T-helper 1 cell treated with Interleukin-12 subunit alpha and Interleukin-12 subunit beta and Interleukin-4 antibody, amounts not matched to agents 30 μg/mL and 1 μg/mL, for 36 hours (primary cell): ENCODE measurements around the gene GBE1.

Experiments
- H3K27ac Mint-ChIP-seq: one replicate; pipeline ENCODE4 v1.8.0; 2021; ENCODE audit warnings: mild to moderate bottlenecking, mixed read lengths
- H3K27me3 Mint-ChIP-seq: one replicate; pipeline ENCODE4 v1.8.0; 2021; ENCODE audit warnings: low read depth, mixed read lengths
- H3K36me3 Mint-ChIP-seq: one replicate; pipeline ENCODE4 v1.8.0; 2021; ENCODE audit warnings: low read depth, mixed read lengths
- H3K4me1 Mint-ChIP-seq: one replicate; pipeline ENCODE4 v1.8.0; 2021; ENCODE audit warnings: low read depth, mixed read lengths
- H3K4me3 Mint-ChIP-seq: one replicate; pipeline ENCODE4 v1.8.0; 2021; ENCODE audit warnings: mild to moderate bottlenecking, moderate library complexity, mixed read lengths
- H3K9me3 Mint-ChIP-seq: one replicate; pipeline ENCODE4 v1.8.0; 2021; ENCODE audit warnings: mixed read lengths

Gene GBE1

GRCh38 chr3:81485444-81485865, 276.0 kb downstream of the GBE1 start:
- no peaks in the 10 kb centered on the region for H3K27me3 Mint-ChIP-seq
- no peak overlapping the region for H3K4me3 Mint-ChIP-seq
- no peaks in the 10 kb centered on the region for H3K9me3 Mint-ChIP-seq
- no peaks in the 10 kb centered on the region for H3K36me3 Mint-ChIP-seq
- no peak overlapping the region for H3K27ac Mint-ChIP-seq
- H3K4me1 Mint-ChIP-seq, result no peaks in the 10 kb centered on the region

DNA sequence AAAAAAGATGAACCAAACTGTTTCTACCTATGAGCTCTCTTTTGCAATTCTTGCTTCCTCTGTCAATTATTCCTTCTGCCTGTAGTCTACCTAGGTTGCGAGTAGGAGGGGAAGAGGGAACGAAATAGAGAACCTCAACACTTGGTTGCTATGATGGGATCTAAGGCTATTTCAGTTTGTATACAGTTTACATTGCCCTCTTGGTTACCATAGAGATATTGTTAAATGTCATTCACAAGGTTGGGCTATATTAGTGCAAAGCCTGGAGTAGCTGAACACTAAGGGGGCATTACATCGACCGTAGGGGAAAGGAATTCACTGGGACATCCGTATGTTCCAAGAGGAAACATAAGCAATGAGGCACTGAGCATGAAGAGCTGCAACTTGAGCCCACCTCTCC, 276.9 kb downstream of the GBE1 start:
- Mint-ChIP-seq H3K4me3 (no peak overlapping the region), H3K27me3 (no peaks in the 10 kb centered on the region), H3K27ac (no peak overlapping the region), H3K4me1 (no peaks in the 10 kb centered on the region), H3K36me3 (no peaks in the 10 kb centered on the region), H3K9me3 (no peaks in the 10 kb centered on the region)

GRCh38 chr3:81483046-81483445, 278.4 kb downstream of the GBE1 start:
- H3K27ac Mint-ChIP-seq, result no peak overlapping the region
- H3K4me1 Mint-ChIP-seq, result no peaks in the 10 kb centered on the region
- no peak overlapping the region for H3K4me3 Mint-ChIP-seq
- H3K27me3 Mint-ChIP-seq, result no peaks in the 10 kb centered on the region
- no peaks in the 10 kb centered on the region for H3K9me3 Mint-ChIP-seq
- no peaks in the 10 kb centered on the region for H3K36me3 Mint-ChIP-seq

- Mint-ChIP-seq H3K4me1 (no peaks in the 10 kb centered on the region), H3K36me3 (no peaks in the 10 kb centered on the region), H3K4me3 (no peak overlapping the region), H3K9me3 (no peaks in the 10 kb centered on the region), H3K27ac (no peak overlapping the region), H3K27me3 (no peaks in the 10 kb centered on the region)
Observed at GRCh38 chr3:81477740-81478139, 283.7 kb downstream of the GBE1 start.

GRCh38 chr3:81476692-81477091, 284.8 kb downstream of the GBE1 start:
- H3K9me3 Mint-ChIP-seq, result no peaks in the 10 kb centered on the region
- H3K27ac Mint-ChIP-seq, result no peak overlapping the region
- no peak overlapping the region for H3K4me3 Mint-ChIP-seq
- no peaks in the 10 kb centered on the region for H3K36me3 Mint-ChIP-seq
- no peaks in the 10 kb centered on the region for H3K4me1 Mint-ChIP-seq
- no peaks in the 10 kb centered on the region for H3K27me3 Mint-ChIP-seq

GRCh38 chr3:81472600-81473362, 288.7 kb downstream of the GBE1 start:
- no peak overlapping the region for H3K4me3 Mint-ChIP-seq
- no peak overlapping the region for H3K27ac Mint-ChIP-seq
- no peaks in the 10 kb centered on the region for H3K36me3 Mint-ChIP-seq
- H3K4me1 Mint-ChIP-seq, result no peaks in the 10 kb centered on the region
- no peaks in the 10 kb centered on the region for H3K9me3 Mint-ChIP-seq
- no peaks in the 10 kb centered on the region for H3K27me3 Mint-ChIP-seq

DNA sequence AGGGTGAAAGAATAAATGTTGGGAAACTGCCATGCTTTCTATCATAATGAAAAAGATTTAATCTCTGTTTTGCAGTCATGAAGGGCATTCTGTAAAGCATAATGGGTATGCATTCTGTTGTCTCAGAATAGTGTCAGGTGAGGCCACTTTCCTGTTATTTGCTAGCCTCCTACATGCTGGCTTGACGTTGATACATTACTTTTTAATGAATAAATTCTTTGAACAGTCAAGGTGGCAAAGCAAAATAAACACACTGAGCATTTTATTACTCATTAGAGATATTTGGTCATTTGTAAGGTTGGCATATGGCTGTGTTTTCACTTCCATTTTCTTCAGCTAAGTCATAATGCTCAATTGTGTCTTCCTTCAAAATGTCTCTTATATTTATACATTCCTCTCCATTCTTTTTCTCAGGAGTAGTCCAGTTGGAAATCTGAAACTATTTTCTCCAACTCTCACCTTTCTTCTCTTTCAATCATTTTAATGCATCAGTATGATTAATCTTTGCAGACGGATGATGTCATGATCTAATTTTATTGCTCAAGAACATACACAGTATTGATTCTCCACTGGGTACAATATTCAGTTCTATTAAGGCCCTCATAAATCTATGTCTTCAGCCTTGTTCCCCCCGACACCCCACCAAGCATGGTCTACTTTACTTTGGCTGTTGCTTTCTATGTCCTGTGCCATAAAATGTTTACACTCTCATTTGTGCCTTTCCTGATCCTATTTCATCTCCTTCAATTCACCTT, 290.7 kb downstream of the GBE1 start:
- H3K27me3 Mint-ChIP-seq, result no peaks in the 10 kb centered on the region
- no peaks in the 10 kb centered on the region for H3K4me1 Mint-ChIP-seq
- H3K9me3 Mint-ChIP-seq, result no peaks in the 10 kb centered on the region
- H3K36me3 Mint-ChIP-seq, result no peaks in the 10 kb centered on the region
- no peak overlapping the region for H3K4me3 Mint-ChIP-seq
- no peak overlapping the region for H3K27ac Mint-ChIP-seq

DNA sequence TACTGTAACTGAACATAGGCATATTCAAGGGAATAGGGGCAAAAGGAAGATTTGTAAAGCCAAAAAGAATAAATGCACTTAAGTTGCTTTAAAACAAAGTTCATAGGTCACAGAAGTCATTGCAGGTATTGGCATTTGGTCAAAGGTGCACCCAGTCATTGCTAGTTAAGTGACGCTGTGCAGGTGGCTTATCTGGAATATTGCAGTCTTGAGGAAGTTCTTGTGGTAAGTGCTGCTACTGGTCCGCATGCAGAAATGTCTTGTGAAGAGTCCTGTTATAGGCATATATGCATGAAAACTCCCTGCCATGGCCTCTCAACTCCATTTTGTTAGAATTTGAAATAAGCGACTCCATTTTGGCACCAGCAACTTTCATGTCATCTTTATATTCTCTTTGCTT, 293.1 kb downstream of the GBE1 start:
- H3K4me3 Mint-ChIP-seq, result no peak overlapping the region
- H3K27ac Mint-ChIP-seq, result no peak overlapping the region
- no peaks in the 10 kb centered on the region for H3K9me3 Mint-ChIP-seq
- H3K27me3 Mint-ChIP-seq, result no peaks in the 10 kb centered on the region
- no peaks in the 10 kb centered on the region for H3K36me3 Mint-ChIP-seq
- no peaks in the 10 kb centered on the region for H3K4me1 Mint-ChIP-seq

- H3K36me3 Mint-ChIP-seq, result no peaks in the 10 kb centered on the region
- no peak overlapping the region for H3K4me3 Mint-ChIP-seq
- H3K4me1 Mint-ChIP-seq, result no peaks in the 10 kb centered on the region
- no peak overlapping the region for H3K27ac Mint-ChIP-seq
- H3K27me3 Mint-ChIP-seq, result no peaks in the 10 kb centered on the region
- no peaks in the 10 kb centered on the region for H3K9me3 Mint-ChIP-seq
Observed at GRCh38 chr3:81466201-81466560, 295.3 kb downstream of the GBE1 start.

DNA sequence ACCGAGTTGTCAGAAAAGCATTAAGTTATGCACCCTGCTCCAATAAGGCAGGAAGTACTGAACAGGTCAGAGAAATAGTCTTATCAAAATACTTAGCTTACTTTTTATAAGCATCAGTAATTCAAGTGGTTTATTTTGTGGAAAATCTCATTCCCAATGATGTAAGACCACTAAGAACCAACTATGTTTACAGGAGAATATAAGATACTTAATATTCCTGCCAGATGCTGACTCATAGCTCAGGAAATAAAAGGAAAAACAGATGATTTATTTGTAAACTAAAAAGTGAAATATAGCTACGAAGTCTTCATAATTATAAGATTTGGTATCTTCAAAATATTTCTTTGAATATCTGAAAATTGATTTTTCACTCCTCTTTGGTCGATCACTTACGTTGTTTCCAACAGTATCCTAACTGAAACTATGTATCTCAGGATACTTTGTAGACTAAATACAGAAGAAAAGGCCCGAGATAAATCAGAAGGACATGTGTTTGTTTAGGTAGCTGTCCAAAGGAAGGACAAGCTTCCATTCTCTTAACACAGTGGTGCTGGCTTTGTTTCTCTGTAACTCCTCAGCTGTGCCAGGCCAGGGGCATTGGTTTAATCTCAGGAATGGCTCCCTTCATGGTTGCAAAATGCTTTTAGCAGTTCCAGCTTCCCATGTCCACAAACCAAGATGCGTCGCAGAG, 295.8 kb downstream of the GBE1 start:
- H3K27me3 Mint-ChIP-seq, result no peaks in the 10 kb centered on the region
- H3K9me3 Mint-ChIP-seq, result no peaks in the 10 kb centered on the region
- H3K4me1 Mint-ChIP-seq, result no peaks in the 10 kb centered on the region
- H3K27ac Mint-ChIP-seq, result no peak overlapping the region
- no peak overlapping the region for H3K4me3 Mint-ChIP-seq
- H3K36me3 Mint-ChIP-seq, result no peaks in the 10 kb centered on the region

DNA sequence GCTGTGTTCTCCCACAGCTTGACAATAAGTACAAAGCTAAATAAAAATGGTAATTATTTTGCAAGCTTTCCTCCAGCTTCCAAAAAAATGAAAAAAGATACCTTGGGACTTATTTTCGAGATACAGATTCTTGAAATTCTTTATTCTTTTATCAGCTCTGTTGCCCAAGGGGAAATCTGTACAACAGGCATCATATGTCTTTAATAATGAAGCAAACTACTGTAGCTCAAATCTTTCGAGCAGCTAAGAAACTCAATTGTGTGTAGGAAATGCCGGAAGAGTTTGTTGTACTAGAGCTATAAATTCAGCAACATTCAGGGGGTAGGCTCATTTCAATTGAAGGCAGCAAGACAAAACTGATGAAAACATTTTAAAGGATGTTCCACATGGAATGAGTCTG, 297.7 kb downstream of the GBE1 start:
- Mint-ChIP-seq H3K4me3 (no peak overlapping the region), H3K4me1 (no peaks in the 10 kb centered on the region)

DNA sequence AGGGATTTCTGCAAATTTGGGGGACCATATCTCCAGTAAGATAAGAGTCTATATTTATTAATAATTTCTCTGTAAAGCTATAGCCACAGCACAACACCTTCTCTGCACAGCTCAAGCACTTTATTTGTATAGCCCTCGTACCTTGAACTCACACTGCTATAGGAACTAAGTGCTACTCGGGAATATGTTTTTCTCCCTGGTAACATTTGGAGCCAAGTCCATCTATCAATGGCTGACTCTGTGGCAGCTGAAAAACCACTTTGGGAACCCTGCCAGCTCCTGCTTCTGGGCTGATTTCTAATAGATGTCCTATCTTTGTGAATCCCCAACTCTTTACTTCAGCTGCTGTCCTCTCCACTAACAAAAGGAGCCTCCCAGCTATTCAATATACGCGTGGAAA, 298.5 kb downstream of the GBE1 start:
- H3K27me3 Mint-ChIP-seq, result no peaks in the 10 kb centered on the region
- no peaks in the 10 kb centered on the region for H3K4me1 Mint-ChIP-seq
- no peaks in the 10 kb centered on the region for H3K36me3 Mint-ChIP-seq
- H3K27ac Mint-ChIP-seq, result no peak overlapping the region
- H3K9me3 Mint-ChIP-seq, result no peaks in the 10 kb centered on the region
- H3K4me3 Mint-ChIP-seq, result no peak overlapping the region

More for the DNA sequence above, 297.7 kb downstream of the GBE1 start:
- H3K36me3 Mint-ChIP-seq, result no peaks in the 10 kb centered on the region
- no peak overlapping the region for H3K27ac Mint-ChIP-seq
- H3K9me3 Mint-ChIP-seq, result no peaks in the 10 kb centered on the region
- H3K27me3 Mint-ChIP-seq, result no peaks in the 10 kb centered on the region

DNA sequence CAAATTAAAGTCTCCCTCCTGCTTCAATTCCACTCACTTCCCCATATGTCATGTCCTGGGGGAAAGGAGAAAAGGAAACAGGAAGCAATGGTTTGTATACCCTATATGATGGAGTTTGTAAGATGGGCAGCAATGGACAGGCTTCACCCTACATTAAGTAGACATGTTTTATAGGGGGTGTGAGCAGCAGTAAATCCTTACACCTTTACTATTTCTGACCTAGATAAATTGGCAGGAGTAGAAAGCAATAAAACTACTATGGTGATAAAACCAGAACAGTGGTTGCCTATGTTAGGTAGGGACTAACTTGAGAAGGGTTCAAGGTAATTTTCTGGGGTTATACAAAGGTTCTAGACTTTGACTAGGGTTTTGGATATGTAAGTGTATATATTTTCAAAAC, 301.7 kb downstream of the GBE1 start:
- H3K36me3 Mint-ChIP-seq, result no peaks in the 10 kb centered on the region
- H3K27ac Mint-ChIP-seq, result no peak overlapping the region
- H3K27me3 Mint-ChIP-seq, result no peaks in the 10 kb centered on the region
- no peaks in the 10 kb centered on the region for H3K9me3 Mint-ChIP-seq
- no peak overlapping the region for H3K4me3 Mint-ChIP-seq
- no peaks in the 10 kb centered on the region for H3K4me1 Mint-ChIP-seq

- Mint-ChIP-seq H3K4me3 (no peak overlapping the region), H3K27me3 (no peaks in the 10 kb centered on the region), H3K4me1 (no peaks in the 10 kb centered on the region), H3K9me3 (no peaks in the 10 kb centered on the region), H3K36me3 (no peaks in the 10 kb centered on the region), H3K27ac (no peak overlapping the region)
Observed at GRCh38 chr3:81452418-81452817, 309.0 kb downstream of the GBE1 start.

DNA sequence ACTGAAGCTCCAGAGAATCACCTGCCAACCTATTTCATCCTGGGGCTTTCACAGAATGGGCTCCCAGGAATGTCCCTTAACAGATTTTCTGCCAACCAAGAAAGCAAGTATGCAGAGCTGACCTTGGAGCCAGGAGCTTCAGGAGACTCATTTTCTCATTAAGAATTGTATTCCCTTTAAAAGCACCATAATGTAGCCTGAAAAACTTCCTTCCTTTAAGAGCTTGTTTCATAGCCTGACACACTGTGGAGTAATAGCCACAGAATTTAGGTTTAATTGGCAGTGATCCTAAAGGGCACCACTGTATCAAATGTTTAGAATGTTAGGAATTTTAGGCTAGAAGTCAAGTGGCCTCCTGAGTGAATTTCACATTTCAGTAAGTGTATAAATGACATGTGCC, 309.8 kb downstream of the GBE1 start:
- H3K36me3 Mint-ChIP-seq, result no peaks in the 10 kb centered on the region
- no peaks in the 10 kb centered on the region for H3K9me3 Mint-ChIP-seq
- H3K4me1 Mint-ChIP-seq, result no peaks in the 10 kb centered on the region
- H3K27me3 Mint-ChIP-seq, result no peaks in the 10 kb centered on the region
- H3K4me3 Mint-ChIP-seq, result no peak overlapping the region
- no peak overlapping the region for H3K27ac Mint-ChIP-seq
